ENCODE results near the gene CPNE5. TPM values are rescaled to one million over a fixed set of nuclear protein-coding genes. Genes with fewer than 3 reads are reported as not detected.
A peak's percentile ranks its signal among the peaks of the same experiment; 100 is the strongest.

Gene CPNE5
- total and polyA plus RNA-seq, 9 of the 15 experiments (the other 6 are each of a cell fraction or from before 2014, with no cell fraction given) = 0.14 to 1.0 (median 0.46) TPM; not detected in 2

DNA sequence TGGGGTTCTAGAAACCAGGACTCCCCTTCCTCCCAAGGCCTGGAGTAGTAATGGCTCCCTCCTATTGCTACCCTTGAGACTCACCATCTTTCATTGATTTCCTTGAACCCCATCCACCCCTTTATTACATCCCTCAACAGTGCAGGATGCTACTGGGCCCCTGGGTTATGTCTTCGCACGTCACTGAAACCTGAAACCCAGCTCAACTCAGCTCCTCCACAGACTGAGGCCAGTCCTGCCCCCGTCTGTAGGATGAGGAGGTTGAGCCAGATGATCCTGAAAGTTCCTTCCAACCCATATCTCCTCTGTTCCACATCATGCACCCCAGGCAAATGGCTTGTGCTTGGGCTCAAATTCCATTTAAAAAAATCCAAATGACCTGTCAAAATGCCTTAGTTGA lies 21.4 kb downstream of the CPNE5 start:
- Histone ChIP-seq H3K36me3 (ENCODE audit: control insufficient read depth, insufficient read depth, low read length) (no peaks in the 10 kb centered on the region), H3K4me2 (ENCODE audit: insufficient read depth, low read length) (no peak overlapping the region), H3K9me1 (ENCODE audit: control insufficient read depth, insufficient read depth, low read length) (no peaks in the 10 kb centered on the region), H3K4me3 (no peak overlapping the region), H3K9ac (ENCODE audit: insufficient read depth in 1 of 2, low read depth in 2 of 2, low read length in 2 of 2) (no peak overlapping the region; a peak in 1 of 4 replicates), H3K9me3 (replicated peaks; ENCODE audit: control insufficient read depth, insufficient read depth, low read depth, low read length) (no peaks in the 10 kb centered on the region), H3K27me3 (ENCODE audit: control insufficient read depth in 2 of 2, insufficient read depth in 2 of 2, low read length in 2 of 2) (no peaks in the 10 kb centered on the region; a peak in 1 of 5 replicates), H3K4me1 (replicated peaks in 1 of 2; ENCODE audit: control insufficient read depth in 2 of 2, insufficient read depth in 2 of 2, low read length in 2 of 2) (peaks cover 14 to 29% of the 10 kb centered on the region in 2 experiments), H3K27ac (ENCODE audit: extremely low read depth, low read depth, low read length) (no peak overlapping the region), H4K20me1 (replicated peaks; ENCODE audit: control insufficient read depth, insufficient read depth, low read length) (no peaks in the 10 kb centered on the region), H2AFZ (ENCODE audit: low read depth, low read length) (peak overlapping the region; percentile 20; the same call in 1 of the 2 replicates), H3K79me2 (ENCODE audit: control insufficient read depth, insufficient read depth, low read length) (no peaks in the 10 kb centered on the region)
- TF ChIP-seq ATF1 (CRISPR knock-in tag; IDR thresholded peaks at IDR 0.05) = no peak
- peak; percentile 48; the same call in 1 of the 2 replicates for TF ChIP-seq ATF1 (tag; IDR thresholded peaks at IDR 0.05)
- no peak for TF ChIP-seq EP300 (IDR thresholded peaks at IDR 0.05; ENCODE audit: low read length)
- TF ChIP-seq, protein P1, sequence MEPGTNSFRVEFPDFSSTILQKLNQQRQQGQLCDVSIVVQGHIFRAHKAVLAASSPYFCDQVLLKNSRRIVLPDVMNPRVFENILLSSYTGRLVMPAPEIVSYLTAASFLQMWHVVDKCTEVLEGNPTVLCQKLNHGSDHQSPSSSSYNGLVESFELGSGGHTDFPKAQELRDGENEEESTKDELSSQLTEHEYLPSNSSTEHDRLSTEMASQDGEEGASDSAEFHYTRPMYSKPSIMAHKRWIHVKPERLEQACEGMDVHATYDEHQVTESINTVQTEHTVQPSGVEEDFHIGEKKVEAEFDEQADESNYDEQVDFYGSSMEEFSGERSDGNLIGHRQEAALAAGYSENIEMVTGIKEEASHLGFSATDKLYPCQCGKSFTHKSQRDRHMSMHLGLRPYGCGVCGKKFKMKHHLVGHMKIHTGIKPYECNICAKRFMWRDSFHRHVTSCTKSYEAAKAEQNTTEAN (CRISPR knock-in tag; IDR thresholded peaks at IDR 0.05) = no peak
- no peak for TF ChIP-seq ZNF695 (CRISPR knock-in tag; IDR thresholded peaks at IDR 0.05)
- TF ChIP-seq DDX20 (tag; IDR thresholded peaks at IDR 0.05; ENCODE audit: low read depth) = no peak
- TF ChIP-seq, protein P2, sequence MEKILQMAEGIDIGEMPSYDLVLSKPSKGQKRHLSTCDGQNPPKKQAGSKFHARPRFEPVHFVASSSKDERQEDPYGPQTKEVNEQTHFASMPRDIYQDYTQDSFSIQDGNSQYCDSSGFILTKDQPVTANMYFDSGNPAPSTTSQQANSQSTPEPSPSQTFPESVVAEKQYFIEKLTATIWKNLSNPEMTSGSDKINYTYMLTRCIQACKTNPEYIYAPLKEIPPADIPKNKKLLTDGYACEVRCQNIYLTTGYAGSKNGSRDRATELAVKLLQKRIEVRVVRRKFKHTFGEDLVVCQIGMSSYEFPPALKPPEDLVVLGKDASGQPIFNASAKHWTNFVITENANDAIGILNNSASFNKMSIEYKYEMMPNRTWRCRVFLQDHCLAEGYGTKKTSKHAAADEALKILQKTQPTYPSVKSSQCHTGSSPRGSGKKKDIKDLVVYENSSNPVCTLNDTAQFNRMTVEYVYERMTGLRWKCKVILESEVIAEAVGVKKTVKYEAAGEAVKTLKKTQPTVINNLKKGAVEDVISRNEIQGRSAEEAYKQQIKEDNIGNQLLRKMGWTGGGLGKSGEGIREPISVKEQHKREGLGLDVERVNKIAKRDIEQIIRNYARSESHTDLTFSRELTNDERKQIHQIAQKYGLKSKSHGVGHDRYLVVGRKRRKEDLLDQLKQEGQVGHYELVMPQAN (IDR thresholded peaks at IDR 0.05; ENCODE audit: borderline replicate concordance) = no peak
- TF ChIP-seq ZSCAN32 (CRISPR knock-in tag; IDR thresholded peaks at IDR 0.05) = no peak
- no peak for TF ChIP-seq PHTF2 (CRISPR knock-in tag; IDR thresholded peaks at IDR 0.05)
- in situ Hi-C loops (cut with MboI) = no loop called here
- BruUV-seq (replicated peaks) = no TSS peak
- ChIA-PET CTCF (ENCODE audit: low intra/inter-chr PET ratio) (no interaction called here), POLR2A (interaction anchor here (0.6 kb wide), 1 partner anchor 18 kb away, joined by 4 read pairs; no protein-coding TSS in a partner anchor)
- peak; percentile 37; the same call in 2 of the 3 replicates for ATAC-seq
- peak; percentile 37 for FAIRE-seq
- WGBS (ENCODE audit: insufficient coverage, low coverage, missing lambda C conversion rate) = 28% methylated on average over 3 of the region's 3 CpGs
- intact Hi-C loops (cut with micrococcal nuclease) = no loop called here
- no peak for DNase-seq (ENCODE audit: extremely low read depth in 1 of 4, low spot score in 3 of 4)
